GM12891 (cell line): Measurements from ENCODE around the gene SLC26A4.

Experiments
- PAX5 ChIP-seq: IDR thresholded peaks from 2 replicates; pipeline ENCODE4 v1.6.1; 2011; ENCODE audit warnings: low read length, moderate library complexity, mild to moderate bottlenecking; ENCODE audit not compliant: insufficient read depth, severe bottlenecking
- POLR2A ChIP-seq: IDR thresholded peaks from 2 replicates; pipeline ENCODE4 v1.6.1; 2011; ENCODE audit warnings: low read depth, low read length, control low read depth
- POLR2AphosphoS5 ChIP-seq: IDR thresholded peaks from 2 replicates; pipeline ENCODE4 v1.6.1; 2011; ENCODE audit warnings: low read depth, low read length, control low read depth
- POU2F2 ChIP-seq: IDR thresholded peaks from 2 replicates; pipeline ENCODE4 v1.6.1; 2011; ENCODE audit warnings: low read depth, mild to moderate bottlenecking, control low read depth, low read length, moderate library complexity
- SPI1 ChIP-seq: IDR thresholded peaks from 2 replicates; pipeline ENCODE4 v1.6.1; 2011; ENCODE audit warnings: low read depth, low read length, control low read depth
- TAF1 ChIP-seq: IDR thresholded peaks from 2 replicates; pipeline ENCODE4 v1.6.1; 2011; ENCODE audit warnings: low read depth, low read length, control low read depth

DNA sequence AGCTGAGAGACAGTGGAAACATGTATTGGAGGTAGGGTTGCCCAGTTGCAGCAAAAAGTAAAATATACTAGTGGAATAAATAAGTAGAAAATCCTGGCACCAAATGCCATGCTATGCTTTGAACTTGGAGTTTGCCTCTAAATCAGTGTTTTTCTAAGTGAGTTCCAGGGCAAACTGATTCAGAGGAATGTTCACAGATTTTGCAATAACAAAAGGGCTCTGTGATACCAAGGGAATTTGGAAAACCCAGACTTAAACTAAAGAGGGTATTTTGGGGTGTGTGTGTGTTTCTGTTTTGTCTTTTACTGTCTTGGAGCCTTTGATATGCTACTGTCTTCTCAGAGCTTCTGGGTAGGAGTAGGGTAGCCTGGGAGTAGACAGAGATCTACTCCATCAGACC is 39.9 kb downstream of the SLC26A4 start:
- no peak for TF ChIP-seq POLR2A
- TF ChIP-seq TAF1, result no peak
- no peak for TF ChIP-seq SPI1
- TF ChIP-seq POU2F2, result no peak
- TF ChIP-seq POLR2AphosphoS5, result no peak
- no peak for TF ChIP-seq PAX5
